ENCODE results near the gene DNAJC16. TPM values are rescaled to one million over a fixed set of nuclear protein-coding genes. Genes with fewer than 3 reads are reported as not detected.

DNAJC16 gene
- total and polyA plus RNA-seq, 4 donors, result 3.3 to 14.2 (median 11.1) TPM

DNA sequence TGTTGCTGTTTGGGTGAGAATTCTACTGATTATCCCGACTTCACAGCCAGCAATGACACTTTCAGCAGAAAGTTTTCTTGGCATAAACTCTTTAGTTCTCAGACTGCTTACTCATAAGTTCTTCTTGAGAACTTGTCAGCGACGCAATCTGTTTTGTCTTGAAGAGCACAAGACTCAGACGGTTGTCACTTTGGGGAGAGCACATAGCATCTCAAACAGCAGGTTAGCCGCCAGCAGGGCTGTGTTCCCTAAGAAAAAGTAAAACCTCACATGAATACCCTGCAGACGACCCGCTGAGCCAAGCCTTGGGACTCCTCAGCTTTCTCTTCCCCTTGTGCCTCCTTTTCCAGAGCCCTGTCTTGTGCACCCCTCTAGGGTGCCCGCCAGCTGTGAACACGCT, 46.8 kb downstream of the DNAJC16 start:
- no peaks in the 10 kb centered on the region for H3K27me3 ChIP-seq (ENCODE audit: control insufficient read depth in 4 of 4, insufficient read depth in 4 of 4, low read length in 3 of 4)
- peaks cover 6 to 28% (median 13%) of the 10 kb centered on the region in 4 donors for H3K36me3 ChIP-seq (ENCODE audit: control insufficient read depth in 4 of 4, insufficient read depth in 3 of 4, low read depth in 1 of 4, low read length in 3 of 4)
- H3K9me3 ChIP-seq (ENCODE audit: control insufficient read depth in 4 of 4, low read length in 3 of 4), result no peaks in the 10 kb centered on the region
- peaks cover 3 to 15% (median 8%) of the 10 kb centered on the region in 4 donors for H3K4me1 ChIP-seq (ENCODE audit: control insufficient read depth in 4 of 4, insufficient read depth in 4 of 4, low read length in 3 of 4)
- no peak overlapping the region for H3K27ac ChIP-seq (ENCODE audit: low read depth in 1 of 2, low read length in 2 of 2)
- TF ChIP-seq HNF4G (IDR thresholded peaks at IDR 0.05), result no peak
- TF ChIP-seq EGR1 (IDR thresholded peaks at IDR 0.05; ENCODE audit: low read depth in 2 of 2), result no peak
- no peak for TF ChIP-seq RXRA (IDR thresholded peaks at IDR 0.05)
- no peak for TF ChIP-seq JUND (IDR thresholded peaks at IDR 0.05)
- TF ChIP-seq, protein P1, sequence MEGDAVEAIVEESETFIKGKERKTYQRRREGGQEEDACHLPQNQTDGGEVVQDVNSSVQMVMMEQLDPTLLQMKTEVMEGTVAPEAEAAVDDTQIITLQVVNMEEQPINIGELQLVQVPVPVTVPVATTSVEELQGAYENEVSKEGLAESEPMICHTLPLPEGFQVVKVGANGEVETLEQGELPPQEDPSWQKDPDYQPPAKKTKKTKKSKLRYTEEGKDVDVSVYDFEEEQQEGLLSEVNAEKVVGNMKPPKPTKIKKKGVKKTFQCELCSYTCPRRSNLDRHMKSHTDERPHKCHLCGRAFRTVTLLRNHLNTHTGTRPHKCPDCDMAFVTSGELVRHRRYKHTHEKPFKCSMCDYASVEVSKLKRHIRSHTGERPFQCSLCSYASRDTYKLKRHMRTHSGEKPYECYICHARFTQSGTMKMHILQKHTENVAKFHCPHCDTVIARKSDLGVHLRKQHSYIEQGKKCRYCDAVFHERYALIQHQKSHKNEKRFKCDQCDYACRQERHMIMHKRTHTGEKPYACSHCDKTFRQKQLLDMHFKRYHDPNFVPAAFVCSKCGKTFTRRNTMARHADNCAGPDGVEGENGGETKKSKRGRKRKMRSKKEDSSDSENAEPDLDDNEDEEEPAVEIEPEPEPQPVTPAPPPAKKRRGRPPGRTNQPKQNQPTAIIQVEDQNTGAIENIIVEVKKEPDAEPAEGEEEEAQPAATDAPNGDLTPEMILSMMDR (IDR thresholded peaks at IDR 0.05; ENCODE audit: low read depth, low read length, missing input control), result no peak
- TF ChIP-seq GABPA (IDR thresholded peaks at IDR 0.05 in 1 of 2, conservative IDR thresholded peaks at IDR 0.05 in 1 of 2), result no peak
- TF ChIP-seq YY1 (IDR thresholded peaks at IDR 0.05), result no peak
- TF ChIP-seq, protein P2, sequence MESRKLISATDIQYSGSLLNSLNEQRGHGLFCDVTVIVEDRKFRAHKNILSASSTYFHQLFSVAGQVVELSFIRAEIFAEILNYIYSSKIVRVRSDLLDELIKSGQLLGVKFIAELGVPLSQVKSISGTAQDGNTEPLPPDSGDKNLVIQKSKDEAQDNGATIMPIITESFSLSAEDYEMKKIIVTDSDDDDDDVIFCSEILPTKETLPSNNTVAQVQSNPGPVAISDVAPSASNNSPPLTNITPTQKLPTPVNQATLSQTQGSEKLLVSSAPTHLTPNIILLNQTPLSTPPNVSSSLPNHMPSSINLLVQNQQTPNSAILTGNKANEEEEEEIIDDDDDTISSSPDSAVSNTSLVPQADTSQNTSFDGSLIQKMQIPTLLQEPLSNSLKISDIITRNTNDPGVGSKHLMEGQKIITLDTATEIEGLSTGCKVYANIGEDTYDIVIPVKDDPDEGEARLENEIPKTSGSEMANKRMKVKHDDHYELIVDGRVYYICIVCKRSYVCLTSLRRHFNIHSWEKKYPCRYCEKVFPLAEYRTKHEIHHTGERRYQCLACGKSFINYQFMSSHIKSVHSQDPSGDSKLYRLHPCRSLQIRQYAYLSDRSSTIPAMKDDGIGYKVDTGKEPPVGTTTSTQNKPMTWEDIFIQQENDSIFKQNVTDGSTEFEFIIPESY (IDR thresholded peaks at IDR 0.05), result no peak
- no peak for TF ChIP-seq SP1 (IDR thresholded peaks at IDR 0.05)
- TF ChIP-seq, protein P3, sequence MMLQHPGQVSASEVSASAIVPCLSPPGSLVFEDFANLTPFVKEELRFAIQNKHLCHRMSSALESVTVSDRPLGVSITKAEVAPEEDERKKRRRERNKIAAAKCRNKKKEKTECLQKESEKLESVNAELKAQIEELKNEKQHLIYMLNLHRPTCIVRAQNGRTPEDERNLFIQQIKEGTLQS (IDR thresholded peaks at IDR 0.05), result no peak
- TF ChIP-seq HNF4A (conservative IDR thresholded peaks at IDR 0.05), result no peak
- TF ChIP-seq, protein P4, sequence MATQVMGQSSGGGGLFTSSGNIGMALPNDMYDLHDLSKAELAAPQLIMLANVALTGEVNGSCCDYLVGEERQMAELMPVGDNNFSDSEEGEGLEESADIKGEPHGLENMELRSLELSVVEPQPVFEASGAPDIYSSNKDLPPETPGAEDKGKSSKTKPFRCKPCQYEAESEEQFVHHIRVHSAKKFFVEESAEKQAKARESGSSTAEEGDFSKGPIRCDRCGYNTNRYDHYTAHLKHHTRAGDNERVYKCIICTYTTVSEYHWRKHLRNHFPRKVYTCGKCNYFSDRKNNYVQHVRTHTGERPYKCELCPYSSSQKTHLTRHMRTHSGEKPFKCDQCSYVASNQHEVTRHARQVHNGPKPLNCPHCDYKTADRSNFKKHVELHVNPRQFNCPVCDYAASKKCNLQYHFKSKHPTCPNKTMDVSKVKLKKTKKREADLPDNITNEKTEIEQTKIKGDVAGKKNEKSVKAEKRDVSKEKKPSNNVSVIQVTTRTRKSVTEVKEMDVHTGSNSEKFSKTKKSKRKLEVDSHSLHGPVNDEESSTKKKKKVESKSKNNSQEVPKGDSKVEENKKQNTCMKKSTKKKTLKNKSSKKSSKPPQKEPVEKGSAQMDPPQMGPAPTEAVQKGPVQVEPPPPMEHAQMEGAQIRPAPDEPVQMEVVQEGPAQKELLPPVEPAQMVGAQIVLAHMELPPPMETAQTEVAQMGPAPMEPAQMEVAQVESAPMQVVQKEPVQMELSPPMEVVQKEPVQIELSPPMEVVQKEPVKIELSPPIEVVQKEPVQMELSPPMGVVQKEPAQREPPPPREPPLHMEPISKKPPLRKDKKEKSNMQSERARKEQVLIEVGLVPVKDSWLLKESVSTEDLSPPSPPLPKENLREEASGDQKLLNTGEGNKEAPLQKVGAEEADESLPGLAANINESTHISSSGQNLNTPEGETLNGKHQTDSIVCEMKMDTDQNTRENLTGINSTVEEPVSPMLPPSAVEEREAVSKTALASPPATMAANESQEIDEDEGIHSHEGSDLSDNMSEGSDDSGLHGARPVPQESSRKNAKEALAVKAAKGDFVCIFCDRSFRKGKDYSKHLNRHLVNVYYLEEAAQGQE (IDR thresholded peaks at IDR 0.05), result no peak
- TF ChIP-seq FOXA2 (IDR thresholded peaks at IDR 0.05), result no peak
- no peak overlapping the region for H3K9ac ChIP-seq (ENCODE audit: low read depth in 1 of 2, low read length in 2 of 2)
- no peak for DNase-seq (ENCODE audit: low spot score)
- H3K4me3 ChIP-seq (ENCODE audit: low read depth in 1 of 3, low read length in 3 of 3), result no peak overlapping the region
- 94% methylated on average over 9 of the region's 9 CpGs for WGBS

- DNase-seq (ENCODE audit: low spot score), result no peak
- Histone ChIP-seq H3K4me3 (ENCODE audit: low read depth in 1 of 3, low read length in 3 of 3) (no peak overlapping the region), H3K27me3 (ENCODE audit: control insufficient read depth in 4 of 4, insufficient read depth in 4 of 4, low read length in 3 of 4) (no peaks in the 10 kb centered on the region), H3K9me3 (ENCODE audit: control insufficient read depth in 4 of 4, low read length in 3 of 4) (no peaks in the 10 kb centered on the region), H3K9ac (ENCODE audit: low read depth in 1 of 2, low read length in 2 of 2) (no peak overlapping the region), H3K27ac (ENCODE audit: low read depth in 1 of 2, low read length in 2 of 2) (peak overlapping the region; percentile 15 to 17), H3K36me3 (ENCODE audit: control insufficient read depth in 4 of 4, insufficient read depth in 3 of 4, low read depth in 1 of 4, low read length in 3 of 4) (peaks cover 4 to 18% (median 7%) of the 10 kb centered on the region in 4 donors), H3K4me1 (ENCODE audit: control insufficient read depth in 4 of 4, insufficient read depth in 4 of 4, low read length in 3 of 4) (peaks cover 4 to 23% (median 14%) of the 10 kb centered on the region in 4 donors)
- 26% methylated on average over 6 of the region's 6 CpGs for WGBS
- peak; percentile 47 for TF ChIP-seq FOXA2 (IDR thresholded peaks at IDR 0.05)
- TF ChIP-seq EGR1 (IDR thresholded peaks at IDR 0.05; ENCODE audit: low read depth in 2 of 2), result no peak
- peak; percentile 38 to 50 for TF ChIP-seq RAD21 (IDR thresholded peaks at IDR 0.05)
- TF ChIP-seq HNF4G (IDR thresholded peaks at IDR 0.05), result no peak
- TF ChIP-seq HNF4A (conservative IDR thresholded peaks at IDR 0.05), result peak; percentile 31 to 63
- TF ChIP-seq SP1 (IDR thresholded peaks at IDR 0.05), result peak; percentile 48
- peak; percentile 32 for TF ChIP-seq MAX (IDR thresholded peaks at IDR 0.05)
- peak in 1 of 2 donors; percentile 49 for TF ChIP-seq JUND (IDR thresholded peaks at IDR 0.05)
- TF ChIP-seq, protein P2 (IDR thresholded peaks at IDR 0.05), result no peak
- TF ChIP-seq, protein P1 (IDR thresholded peaks at IDR 0.05; ENCODE audit: low read depth, low read length, missing input control), result no peak
- no peak for TF ChIP-seq NR2F2 (IDR thresholded peaks at IDR 0.05)
- TF ChIP-seq TAF1 (conservative IDR thresholded peaks at IDR 0.05), result no peak
- peak; percentile 60 for TF ChIP-seq YY1 (IDR thresholded peaks at IDR 0.05)
- peak; percentile 25 for TF ChIP-seq FOXA1 (IDR thresholded peaks at IDR 0.05)
- TF ChIP-seq, protein P3 (IDR thresholded peaks at IDR 0.05), result no peak
- peak; percentile 44 to 74 for TF ChIP-seq RXRA (IDR thresholded peaks at IDR 0.05)
Measured at GRCh38 chr1:15574741-15575140, 48.1 kb downstream of the DNAJC16 start.
